Natural killer cell treated with Interleukin-12 subunit alpha and Interleukin-12 subunit beta and Interleukin-15 and Interleukin-18, amount 100 ng/mL, for 72 hours (primary cell): Measurements from ENCODE around the gene ACOT11. TPM values are rescaled to one million over a fixed set of nuclear protein-coding genes. Genes with fewer than 3 reads are reported as not detected.
A peak's percentile ranks its signal among the peaks of the same experiment; 100 is the strongest.
"Not testable (repeated sequence)": the region's sequence is repeated elsewhere in the genome, so short reads cannot be mapped to it uniquely, and the experiment has no call there.

Source experiments
- ATAC-seq, 2 donors: fragments of 150-1000 bp; cut with Tn5 transposase in 1 of 2; sonication (Bioruptor Pico), chemical (Tn5 transposase) in 1 of 2; 2 replicates each; pipeline ENCODE4 v1.10.0; 2021
- DNase-seq: peaks from one replicate; pipeline ENCODE4 v3.0.0; 2022; ENCODE audit warnings: low spot score
- H3K27ac Mint-ChIP-seq, 2 donors: 1 replicate in 1 of 2; 2 replicates in 1 of 2; pipeline ENCODE4 v1.8.0; 2022; ENCODE audit warnings: mixed read lengths in 2 of 2, mild to moderate bottlenecking in 1 of 2, moderate library complexity in 1 of 2
- H3K27me3 Mint-ChIP-seq, 2 donors: 1 replicate in 1 of 2; 2 replicates in 1 of 2; pipeline ENCODE4 v1.8.0; 2022; ENCODE audit warnings: mixed read lengths in 2 of 2
- H3K36me3 Mint-ChIP-seq: one replicate; pipeline ENCODE4 v1.8.0; 2022; ENCODE audit warnings: mixed read lengths
- H3K4me1 Mint-ChIP-seq, 2 donors: 1 replicate in 1 of 2; 2 replicates in 1 of 2; pipeline ENCODE4 v1.8.0; 2022; ENCODE audit warnings: low read depth in 2 of 2, mixed read lengths in 2 of 2, mild to moderate bottlenecking in 1 of 2
- H3K4me3 Mint-ChIP-seq: one replicate; pipeline ENCODE4 v1.8.0; 2022; ENCODE audit warnings: mixed read lengths
- H3K9me3 Mint-ChIP-seq: 2 replicates; pipeline ENCODE4 v1.8.0; 2022; ENCODE audit warnings: mixed read lengths
- total RNA-seq, 2 donors: library from RNA; stranded (reverse); gene quantifications; one replicate each; pipeline ENCODE4 v1.2.3, GENCODE V29; 2022

Gene ACOT11
- total RNA-seq = under 1 TPM; 0.33 to 0.52 TPM

GRCh38 chr1:54547601-54548388 lies at the start of gene ACOT11:
ACOT11 (plus strand) TSS chr1:54548228; CDS start chr1:54548310, 82 bp downstream.
- DNase-seq (no peak), ATAC-seq (peak; percentile 12 to 31)
- Mint-ChIP-seq H3K4me1 (peaks cover 6 to 12% of the 10 kb centered on the region in 2 donors), H3K36me3 (no peaks in the 10 kb centered on the region), H3K27ac (no peak within 1 kb of the TSS), H3K27me3 (no peaks in the 10 kb centered on the region), H3K9me3 (no peaks in the 10 kb centered on the region), H3K4me3 (no peak within 1 kb of the TSS)

GRCh38 chr1:54498383-54499096 lies 49.5 kb upstream of the ACOT11 start:
- no peak for ATAC-seq
- peak overlapping the region; percentile 30 for H3K4me3 Mint-ChIP-seq
- DNase-seq = no peak
- H3K36me3 Mint-ChIP-seq = no peaks in the 10 kb centered on the region
- no peaks in the 10 kb centered on the region for H3K9me3 Mint-ChIP-seq
- H3K27me3 Mint-ChIP-seq = peaks cover 29 to 58% of the 10 kb centered on the region in 2 donors
- peaks cover 5 to 8% of the 10 kb centered on the region in 2 donors for H3K4me1 Mint-ChIP-seq
- no peak overlapping the region for H3K27ac Mint-ChIP-seq

DNA sequence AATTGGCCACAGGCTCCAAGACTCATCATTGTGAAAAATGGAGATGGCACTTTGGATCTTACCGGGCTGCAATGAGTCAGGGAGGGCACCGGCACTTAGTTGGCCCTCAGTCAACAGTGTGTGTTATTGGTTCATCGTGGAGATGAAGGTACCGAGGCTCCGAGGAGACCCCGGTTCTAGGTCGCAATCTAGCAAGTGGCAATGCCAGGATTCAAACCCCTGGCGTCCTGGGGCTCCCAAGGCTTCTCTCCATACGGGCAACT lies 49.0 kb upstream of the ACOT11 start:
- no peak overlapping the region for H3K27ac Mint-ChIP-seq
- ATAC-seq = peak; percentile 11 to 37
- H3K4me3 Mint-ChIP-seq = peak overlapping the region; percentile 30
- no peaks in the 10 kb centered on the region for H3K9me3 Mint-ChIP-seq
- H3K27me3 Mint-ChIP-seq = peaks cover 28 to 53% of the 10 kb centered on the region in 2 donors
- peaks cover 5 to 8% of the 10 kb centered on the region in 2 donors for H3K4me1 Mint-ChIP-seq
- H3K36me3 Mint-ChIP-seq = no peaks in the 10 kb centered on the region
- no peak for DNase-seq

DNA sequence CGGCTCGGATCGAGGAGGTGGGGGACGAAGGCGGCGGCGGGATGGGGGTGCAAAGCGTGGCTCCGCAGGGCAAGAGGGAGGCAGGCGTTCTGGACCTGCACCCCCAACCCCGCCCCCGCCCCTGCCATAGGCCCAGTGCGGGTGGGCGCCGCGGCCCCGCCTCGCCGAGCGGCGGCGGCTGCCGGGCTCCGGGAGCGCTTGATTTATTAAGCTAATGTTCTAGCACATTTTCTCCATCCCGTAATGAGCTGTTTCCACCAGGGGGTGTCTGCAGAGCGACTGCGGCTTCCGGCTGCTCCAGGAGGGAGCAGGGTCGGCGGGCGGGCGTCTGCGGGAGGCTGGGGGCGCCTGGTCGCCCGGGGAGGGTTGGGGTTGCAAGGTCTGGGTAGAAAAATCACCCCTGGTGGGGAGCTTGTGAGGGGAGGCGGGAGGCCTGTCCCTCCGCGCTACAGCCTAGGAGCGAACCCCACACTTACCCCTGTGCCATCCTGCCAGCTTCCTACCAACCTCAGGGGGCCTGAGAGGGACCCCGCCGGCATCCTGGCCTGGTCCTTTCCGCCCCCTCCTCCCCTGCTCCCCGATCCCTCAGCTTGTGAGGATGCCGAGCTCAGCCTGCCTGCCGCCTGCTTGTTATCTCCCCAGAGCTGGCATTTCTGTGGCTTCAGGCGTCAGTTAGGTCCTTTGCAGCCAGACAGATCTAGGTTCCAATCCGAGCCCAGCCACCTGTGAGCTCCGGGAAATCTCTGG lies 48.5 kb upstream of the ACOT11 start:
- H3K36me3 Mint-ChIP-seq = no peaks in the 10 kb centered on the region
- no peaks in the 10 kb centered on the region for H3K9me3 Mint-ChIP-seq

DNA sequence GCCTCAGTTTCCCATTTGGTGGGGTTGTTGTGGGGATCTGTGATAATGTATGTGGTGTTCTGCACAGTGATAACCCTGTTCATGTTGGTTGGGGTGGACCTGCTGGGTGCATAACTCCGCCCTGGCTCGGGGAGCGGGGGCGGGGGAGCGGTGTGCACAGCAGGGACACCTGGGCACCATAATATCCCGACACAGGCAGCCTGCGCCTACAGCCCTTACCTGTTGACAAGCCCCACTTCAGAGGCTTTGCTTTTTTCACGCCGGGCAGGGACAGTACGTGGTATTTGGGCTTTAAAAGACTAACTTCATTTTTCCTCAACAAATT lies 48.0 kb upstream of the ACOT11 start:
- ATAC-seq = no peak
- peaks cover 28 to 46% of the 10 kb centered on the region in 2 donors for H3K27me3 Mint-ChIP-seq

More for the DNA sequence above, 48.5 kb upstream of the ACOT11 start:
- ATAC-seq (peak; percentile 45 to 62), DNase-seq (no peak)
- Mint-ChIP-seq H3K27ac (no peak overlapping the region), H3K4me3 (peak overlapping the region; percentile 30), H3K27me3 (peaks cover 28 to 49% of the 10 kb centered on the region in 2 donors), H3K4me1 (peaks cover 5 to 8% of the 10 kb centered on the region in 2 donors)

GRCh38 chr1:54501849-54502248 lies 46.2 kb upstream of the ACOT11 start:
- Mint-ChIP-seq H3K36me3 (no peaks in the 10 kb centered on the region), H3K27me3 (peaks cover 25 to 37% of the 10 kb centered on the region in 2 donors), H3K4me1 (peaks cover 5 to 10% of the 10 kb centered on the region in 2 donors), H3K27ac (no peak overlapping the region), H3K4me3 (no peak overlapping the region), H3K9me3 (no peaks in the 10 kb centered on the region)
- DNase-seq = no peak
- ATAC-seq = no peak

More for the DNA sequence above, 48.0 kb upstream of the ACOT11 start:
- Mint-ChIP-seq H3K36me3 (no peaks in the 10 kb centered on the region), H3K4me1 (peaks cover 5 to 8% of the 10 kb centered on the region in 2 donors), H3K9me3 (no peaks in the 10 kb centered on the region), H3K27ac (no peak overlapping the region), H3K4me3 (peak overlapping the region; percentile 12)
- no peak for DNase-seq

DNA sequence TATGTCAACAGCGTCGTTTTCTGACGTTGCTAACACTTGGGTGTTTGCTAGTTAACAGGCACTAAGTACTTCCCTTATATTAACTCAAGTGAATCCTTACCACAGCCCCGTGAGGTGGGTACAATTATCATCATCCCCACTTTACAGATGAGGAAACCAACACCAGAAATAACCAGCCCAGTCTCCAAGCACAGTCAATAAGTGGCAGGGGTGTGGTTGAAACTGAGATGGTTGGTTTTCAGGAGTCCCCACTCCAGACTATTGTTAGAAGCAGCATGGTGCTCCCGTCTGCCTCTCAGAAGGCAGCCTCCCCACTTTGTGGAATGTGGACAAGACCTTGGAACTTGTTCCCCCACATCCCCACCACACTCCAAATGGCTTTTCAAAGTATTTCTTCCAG lies 45.7 kb upstream of the ACOT11 start:
- Mint-ChIP-seq H3K9me3 (no peaks in the 10 kb centered on the region), H3K4me3 (no peak overlapping the region), H3K27ac (no peak overlapping the region), H3K36me3 (no peaks in the 10 kb centered on the region), H3K4me1 (peaks cover 5 to 10% of the 10 kb centered on the region in 2 donors), H3K27me3 (peaks cover 22 to 32% of the 10 kb centered on the region in 2 donors)
- ATAC-seq = no peak
- no peak for DNase-seq

DNA sequence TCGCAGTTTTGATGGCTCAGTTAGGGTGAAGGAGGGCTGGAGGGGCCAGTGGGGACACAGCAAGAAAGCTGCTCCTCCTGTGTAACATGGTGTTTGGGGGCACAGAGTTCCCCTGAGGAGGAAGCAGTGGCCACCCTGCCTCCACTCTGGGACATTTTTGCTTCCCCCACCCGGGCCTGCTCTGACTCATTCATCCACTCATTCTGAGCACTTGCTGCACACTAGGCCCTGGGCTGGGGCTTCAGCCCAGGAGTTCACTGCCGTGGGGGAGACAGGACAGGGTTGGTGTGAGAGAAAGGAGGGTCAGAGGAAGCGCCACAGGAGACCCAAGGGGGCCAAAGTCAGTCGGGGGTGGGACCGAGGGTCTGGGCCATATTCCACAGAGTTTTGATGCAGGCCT lies 41.4 kb upstream of the ACOT11 start:
- H3K27ac Mint-ChIP-seq = peak overlapping the region in 1 of 2 donors; percentile 16
- H3K4me3 Mint-ChIP-seq = no peak overlapping the region
- peaks cover 0 to 2% of the 10 kb centered on the region in 2 donors for H3K4me1 Mint-ChIP-seq
- H3K9me3 Mint-ChIP-seq = no peaks in the 10 kb centered on the region
- peaks cover 12 to 15% of the 10 kb centered on the region in 2 donors for H3K27me3 Mint-ChIP-seq
- DNase-seq = no peak
- peak in 1 of 2 donors; percentile 62 for ATAC-seq
- no peaks in the 10 kb centered on the region for H3K36me3 Mint-ChIP-seq

GRCh38 chr1:54507033-54507870 lies 40.8 kb upstream of the ACOT11 start:
- H3K9me3 Mint-ChIP-seq = no peaks in the 10 kb centered on the region
- H3K27ac Mint-ChIP-seq = no peak overlapping the region
- DNase-seq (no peak), ATAC-seq (peak in 1 of 2 donors; percentile 23)
- no peaks in the 10 kb centered on the region for H3K36me3 Mint-ChIP-seq
- no peak overlapping the region for H3K4me3 Mint-ChIP-seq
- H3K27me3 Mint-ChIP-seq = peaks cover 7 to 8% of the 10 kb centered on the region in 2 donors
- peaks cover 0 to 2% of the 10 kb centered on the region in 2 donors for H3K4me1 Mint-ChIP-seq

- Mint-ChIP-seq H3K27me3 (peaks cover 0 to 3% of the 10 kb centered on the region in 2 donors), H3K4me1 (peaks cover 0 to 2% of the 10 kb centered on the region in 2 donors), H3K4me3 (no peak overlapping the region), H3K27ac (no peak overlapping the region), H3K36me3 (no peaks in the 10 kb centered on the region), H3K9me3 (no peaks in the 10 kb centered on the region)
- no peak for DNase-seq
- no peak for ATAC-seq
Measured at GRCh38 chr1:54510715-54511270, 37.2 kb upstream of the ACOT11 start.

GRCh38 chr1:54513921-54514580 lies 34.0 kb upstream of the ACOT11 start:
- DNase-seq, H3K27ac Mint-ChIP-seq, H3K4me1 Mint-ChIP-seq, H3K4me3 Mint-ChIP-seq, H3K9me3 Mint-ChIP-seq, ATAC-seq, H3K27me3 Mint-ChIP-seq, H3K36me3 Mint-ChIP-seq: not testable (repeated sequence)

GRCh38 chr1:54516249-54516920 lies 31.6 kb upstream of the ACOT11 start:
- Mint-ChIP-seq H3K9me3 (no peaks in the 10 kb centered on the region), H3K36me3 (no peaks in the 10 kb centered on the region), H3K27ac (no peak overlapping the region), H3K4me1 (no peaks in the 10 kb centered on the region), H3K4me3 (no peak overlapping the region), H3K27me3 (no peaks in the 10 kb centered on the region)
- no peak for DNase-seq
- ATAC-seq = no peak
